HepG2 (cell line): Measurements from ENCODE around the gene DDX28. TPM values are rescaled to one million over a fixed set of nuclear protein-coding genes. Genes with fewer than 3 reads are reported as not detected.

ENCODE experiments used
- BCL6 ChIP-seq: IDR thresholded peaks from 2 replicates; pipeline ENCODE4 v1.6.1; 2016; ENCODE audit warnings: missing genetic modification reagents, missing compliant biosample characterization
- CCDC6 ChIP-seq: sonication (generic); formaldehyde crosslinking; IDR thresholded peaks from 2 replicates; pipeline ENCODE4 v1.8.1; 2022; ENCODE audit warnings: mild to moderate bottlenecking, missing genetic modification reagents, moderate library complexity
- KDM3A ChIP-seq: IDR thresholded peaks from 2 replicates; pipeline ENCODE4 v1.6.1; 2018; ENCODE audit warnings: low read depth, missing compliant biosample characterization
- KLF9 ChIP-seq: IDR thresholded peaks from 2 replicates; pipeline ENCODE4 v1.6.1; 2016; ENCODE audit warnings: low read depth
- MEIS1 ChIP-seq: sonication (generic); formaldehyde crosslinking; IDR thresholded peaks from 2 replicates; pipeline ENCODE4 v1.9.0; 2021; ENCODE audit warnings: mild to moderate bottlenecking, missing genetic modification reagents, moderate library complexity, borderline replicate concordance
- MXD4 ChIP-seq: IDR thresholded peaks from 2 replicates; pipeline ENCODE4 v1.6.1; 2016; ENCODE audit warnings: mild to moderate bottlenecking, missing biosample characterization, missing genetic modification reagents
- RNF2 ChIP-seq: fragments of 450-650 bp; conservative IDR thresholded peaks from 2 replicates; pipeline ENCODE4 v1.6.1; 2016; ENCODE audit warnings: low read depth
- SMAD3 ChIP-seq: sonication (generic); formaldehyde crosslinking; IDR thresholded peaks from 2 replicates; pipeline ENCODE4 v1.4.0; 2020; ENCODE audit warnings: missing genetic modification reagents
- TEAD3 ChIP-seq: optimal IDR thresholded peaks from 2 replicates; pipeline ENCODE3; 2016; ENCODE audit warnings: borderline replicate concordance
- ZFX ChIP-seq: sonication (generic); formaldehyde crosslinking; IDR thresholded peaks from 2 replicates; pipeline ENCODE4 v1.4.0; 2020; ENCODE audit warnings: mild to moderate bottlenecking, low read depth, missing genetic modification reagents, moderate library complexity
- ZMYM2 ChIP-seq: sonication (generic); formaldehyde crosslinking; IDR thresholded peaks from 2 replicates; pipeline ENCODE4 v1.8.0; 2022; ENCODE audit warnings: mild to moderate bottlenecking, missing genetic modification reagents
- ZNF224 ChIP-seq: sonication (generic); formaldehyde crosslinking; IDR thresholded peaks from 2 replicates; pipeline ENCODE4 v1.5.0; 2020; ENCODE audit warnings: mild to moderate bottlenecking, missing genetic modification reagents
- ZNF317 ChIP-seq: sonication (generic); formaldehyde crosslinking; IDR thresholded peaks from 2 replicates; pipeline ENCODE4 v1.5.0; 2020; ENCODE audit warnings: mild to moderate bottlenecking, missing genetic modification reagents
- polyA plus RNA-seq, 8 experiments: library from polyadenylated mRNA; depleted of rRNA in 3 of 8; stranded (reverse) in 7 of 8; unstranded in 1 of 8; fragments of >200 nt; fragmentation: Illumina TruSeq in 4 of 8; extraction: Trizol in 4 of 8; gene quantifications; 2 replicates each; pipeline versions ENCODE4 v1.2.1 to v1.2.3, GENCODE V29; 2011 to 2016; ENCODE audit warnings: low read depth in 4 of 8, missing spikeins in 1 of 8, mixed read lengths in 1 of 8; ENCODE audit not compliant: insufficient read depth in 1 of 8
- total RNA-seq, 5 experiments: library from RNA; depleted of rRNA; stranded (reverse); fragments of >200 nt; fragmentation: Illumina TruSeq; extraction: Trizol; gene quantifications; 2 replicates each; pipeline ENCODE4 v1.2.3, GENCODE V29; 2016; ENCODE audit warnings: low read depth in 1 of 5
- TF ChIP-seq, protein P1 (sequence below): sonication (generic); formaldehyde crosslinking; IDR thresholded peaks from 2 replicates; pipeline ENCODE4 v1.5.0; 2020; ENCODE audit warnings: missing genetic modification reagents
- TF ChIP-seq, protein P2 (sequence below): sonication (generic); formaldehyde crosslinking; IDR thresholded peaks from 2 replicates; pipeline ENCODE4 v1.5.0; 2020; ENCODE audit warnings: missing genetic modification reagents, mild to moderate bottlenecking, borderline replicate concordance
- TF ChIP-seq, protein P3 (sequence below): IDR thresholded peaks from 2 replicates; pipeline ENCODE4 v1.6.1; 2016; ENCODE audit warnings: missing genetic modification reagents, missing compliant biosample characterization
- TF ChIP-seq, protein P4 (sequence below): IDR thresholded peaks from 2 replicates; pipeline ENCODE4 v1.6.1; 2018; ENCODE audit warnings: missing genetic modification reagents, mild to moderate bottlenecking, missing compliant biosample characterization
- TF ChIP-seq, protein P5 (sequence below): sonication (generic); formaldehyde crosslinking; IDR thresholded peaks from 2 replicates; pipeline ENCODE4 v1.4.0; 2020; ENCODE audit warnings: missing genetic modification reagents, mild to moderate bottlenecking, borderline replicate concordance
- TF ChIP-seq, protein P6 (sequence below): sonication (generic); formaldehyde crosslinking; conservative IDR thresholded peaks from 2 replicates; pipeline ENCODE4 v1.4.0; 2020; ENCODE audit warnings: missing genetic modification reagents
- TF ChIP-seq, protein P7 (sequence below): sonication (generic); formaldehyde crosslinking; IDR thresholded peaks from 2 replicates; pipeline ENCODE4 v1.4.0; 2020; ENCODE audit warnings: missing genetic modification reagents

Gene DDX28
- total and polyA plus RNA-seq, 2 of the 13 experiments (the other 11 are each of a cell fraction or from before 2014, with no cell fraction given): 14.1 to 16.4 TPM

DNA sequence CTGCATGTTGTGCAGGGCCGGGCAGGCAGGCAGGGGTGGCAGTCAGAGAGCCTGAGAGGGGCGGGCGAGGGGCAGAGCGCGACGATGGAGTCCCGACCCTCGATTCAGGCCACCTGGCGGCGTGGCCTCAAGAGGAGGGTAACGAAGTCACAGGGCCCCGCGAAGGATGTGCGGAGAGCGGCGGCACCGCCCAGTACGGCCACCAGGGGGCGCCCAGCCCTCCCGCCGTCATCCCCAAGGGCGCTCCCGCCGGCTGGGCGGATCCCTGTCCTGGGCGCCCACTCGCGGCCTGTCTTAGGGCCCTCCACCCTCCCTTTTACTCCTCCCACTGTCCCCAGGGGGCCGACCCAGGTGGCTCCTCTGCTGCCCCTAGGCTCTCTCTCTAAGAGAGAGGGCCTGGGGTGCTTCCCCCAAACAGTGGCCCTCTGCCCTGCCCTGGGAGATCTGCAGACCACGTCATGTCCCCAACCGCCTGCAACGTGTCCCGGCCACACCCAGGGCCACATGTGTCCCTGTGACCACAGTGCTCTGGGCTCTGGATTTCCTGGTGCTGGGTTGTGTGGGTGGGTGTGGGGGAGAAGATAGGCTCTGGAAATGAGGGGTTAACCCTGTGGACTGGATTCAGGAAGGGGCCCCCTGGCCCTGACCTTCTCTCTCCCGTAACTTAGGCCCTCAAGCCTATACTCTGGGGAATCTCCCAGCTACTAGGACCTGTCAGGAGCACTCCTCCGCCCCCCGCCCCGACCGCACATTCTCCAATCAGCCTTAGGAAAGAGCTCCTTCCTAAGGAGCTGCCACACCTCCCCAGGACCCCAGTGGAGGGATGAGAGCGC lies 29.6 kb downstream of the DDX28 start (continued):
- TF ChIP-seq, protein P1, sequence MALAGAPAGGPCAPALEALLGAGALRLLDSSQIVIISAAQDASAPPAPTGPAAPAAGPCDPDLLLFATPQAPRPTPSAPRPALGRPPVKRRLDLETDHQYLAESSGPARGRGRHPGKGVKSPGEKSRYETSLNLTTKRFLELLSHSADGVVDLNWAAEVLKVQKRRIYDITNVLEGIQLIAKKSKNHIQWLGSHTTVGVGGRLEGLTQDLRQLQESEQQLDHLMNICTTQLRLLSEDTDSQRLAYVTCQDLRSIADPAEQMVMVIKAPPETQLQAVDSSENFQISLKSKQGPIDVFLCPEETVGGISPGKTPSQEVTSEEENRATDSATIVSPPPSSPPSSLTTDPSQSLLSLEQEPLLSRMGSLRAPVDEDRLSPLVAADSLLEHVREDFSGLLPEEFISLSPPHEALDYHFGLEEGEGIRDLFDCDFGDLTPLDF (CRISPR knock-in tag): peak; percentile 87
- TF ChIP-seq CCDC6 (CRISPR knock-in tag) (no peak), ZNF317 (CRISPR knock-in tag) (0 out of 2 replicates have a peak, but pooled peaks have one; percentile 39), RNF2 (peak; percentile 51), ZNF224 (peak; percentile 64; the same call in 1 of the 2 replicates), BCL6 (CRISPR knock-in tag) (peak; percentile 36; the same call in 1 of the 2 replicates), TEAD3 (peak; percentile 59), SMAD3 (CRISPR knock-in tag) (peak; percentile 47; the same call in 1 of the 2 replicates), MEIS1 (CRISPR knock-in tag) (peak; percentile 69; the same call in 1 of the 2 replicates), KDM3A (peak; percentile 96; the same call in 1 of the 2 replicates), ZFX (CRISPR knock-in tag) (peak; percentile 92), ZMYM2 (CRISPR knock-in tag) (no peak), KLF9 (CRISPR knock-in tag) (0 out of 2 replicates have a peak, but pooled peaks have one; percentile 26), MXD4 (CRISPR knock-in tag) (0 out of 2 replicates have a peak, but pooled peaks have one; percentile 73)
- TF ChIP-seq, protein P2, sequence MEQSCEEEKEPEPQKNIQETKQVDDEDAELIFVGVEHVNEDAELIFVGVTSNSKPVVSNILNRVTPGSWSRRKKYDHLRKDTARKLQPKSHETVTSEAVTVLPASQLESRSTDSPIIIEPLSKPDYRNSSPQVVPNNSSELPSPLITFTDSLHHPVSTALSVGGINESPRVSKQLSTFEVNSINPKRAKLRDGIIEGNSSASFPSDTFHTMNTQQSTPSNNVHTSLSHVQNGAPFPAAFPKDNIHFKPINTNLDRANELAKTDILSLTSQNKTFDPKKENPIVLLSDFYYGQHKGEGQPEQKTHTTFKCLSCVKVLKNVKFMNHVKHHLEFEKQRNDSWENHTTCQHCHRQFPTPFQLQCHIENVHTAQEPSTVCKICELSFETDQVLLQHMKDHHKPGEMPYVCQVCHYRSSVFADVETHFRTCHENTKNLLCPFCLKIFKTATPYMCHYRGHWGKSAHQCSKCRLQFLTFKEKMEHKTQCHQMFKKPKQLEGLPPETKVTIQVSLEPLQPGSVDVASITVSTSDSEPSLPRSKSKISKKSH (CRISPR knock-in tag): no peak
- TF ChIP-seq, protein P3, sequence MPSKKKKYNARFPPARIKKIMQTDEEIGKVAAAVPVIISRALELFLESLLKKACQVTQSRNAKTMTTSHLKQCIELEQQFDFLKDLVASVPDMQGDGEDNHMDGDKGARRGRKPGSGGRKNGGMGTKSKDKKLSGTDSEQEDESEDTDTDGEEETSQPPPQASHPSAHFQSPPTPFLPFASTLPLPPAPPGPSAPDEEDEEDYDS: no peak
- TF ChIP-seq, protein P4, sequence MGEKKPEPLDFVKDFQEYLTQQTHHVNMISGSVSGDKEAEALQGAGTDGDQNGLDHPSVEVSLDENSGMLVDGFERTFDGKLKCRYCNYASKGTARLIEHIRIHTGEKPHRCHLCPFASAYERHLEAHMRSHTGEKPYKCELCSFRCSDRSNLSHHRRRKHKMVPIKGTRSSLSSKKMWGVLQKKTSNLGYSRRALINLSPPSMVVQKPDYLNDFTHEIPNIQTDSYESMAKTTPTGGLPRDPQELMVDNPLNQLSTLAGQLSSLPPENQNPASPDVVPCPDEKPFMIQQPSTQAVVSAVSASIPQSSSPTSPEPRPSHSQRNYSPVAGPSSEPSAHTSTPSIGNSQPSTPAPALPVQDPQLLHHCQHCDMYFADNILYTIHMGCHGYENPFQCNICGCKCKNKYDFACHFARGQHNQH: peak; percentile 92
- TF ChIP-seq, protein P5, sequence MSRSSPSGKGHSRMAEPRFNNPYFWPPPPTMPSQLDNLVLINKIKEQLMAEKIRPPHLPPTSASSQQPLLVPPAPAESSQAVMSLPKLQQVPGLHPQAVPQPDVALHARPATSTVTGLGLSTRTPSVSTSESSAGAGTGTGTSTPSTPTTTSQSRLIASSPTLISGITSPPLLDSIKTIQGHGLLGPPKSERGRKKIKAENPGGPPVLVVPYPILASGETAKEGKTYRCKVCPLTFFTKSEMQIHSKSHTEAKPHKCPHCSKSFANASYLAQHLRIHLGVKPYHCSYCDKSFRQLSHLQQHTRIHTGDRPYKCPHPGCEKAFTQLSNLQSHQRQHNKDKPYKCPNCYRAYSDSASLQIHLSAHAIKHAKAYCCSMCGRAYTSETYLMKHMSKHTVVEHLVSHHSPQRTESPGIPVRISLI (CRISPR knock-in tag): peak; percentile 44; the same call in 1 of the 2 replicates
- TF ChIP-seq, protein P6, sequence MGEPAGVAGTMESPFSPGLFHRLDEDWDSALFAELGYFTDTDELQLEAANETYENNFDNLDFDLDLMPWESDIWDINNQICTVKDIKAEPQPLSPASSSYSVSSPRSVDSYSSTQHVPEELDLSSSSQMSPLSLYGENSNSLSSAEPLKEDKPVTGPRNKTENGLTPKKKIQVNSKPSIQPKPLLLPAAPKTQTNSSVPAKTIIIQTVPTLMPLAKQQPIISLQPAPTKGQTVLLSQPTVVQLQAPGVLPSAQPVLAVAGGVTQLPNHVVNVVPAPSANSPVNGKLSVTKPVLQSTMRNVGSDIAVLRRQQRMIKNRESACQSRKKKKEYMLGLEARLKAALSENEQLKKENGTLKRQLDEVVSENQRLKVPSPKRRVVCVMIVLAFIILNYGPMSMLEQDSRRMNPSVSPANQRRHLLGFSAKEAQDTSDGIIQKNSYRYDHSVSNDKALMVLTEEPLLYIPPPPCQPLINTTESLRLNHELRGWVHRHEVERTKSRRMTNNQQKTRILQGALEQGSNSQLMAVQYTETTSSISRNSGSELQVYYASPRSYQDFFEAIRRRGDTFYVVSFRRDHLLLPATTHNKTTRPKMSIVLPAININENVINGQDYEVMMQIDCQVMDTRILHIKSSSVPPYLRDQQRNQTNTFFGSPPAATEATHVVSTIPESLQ (CRISPR knock-in tag): peak; percentile 69; the same call in 1 of the 2 replicates
- TF ChIP-seq, protein P7, sequence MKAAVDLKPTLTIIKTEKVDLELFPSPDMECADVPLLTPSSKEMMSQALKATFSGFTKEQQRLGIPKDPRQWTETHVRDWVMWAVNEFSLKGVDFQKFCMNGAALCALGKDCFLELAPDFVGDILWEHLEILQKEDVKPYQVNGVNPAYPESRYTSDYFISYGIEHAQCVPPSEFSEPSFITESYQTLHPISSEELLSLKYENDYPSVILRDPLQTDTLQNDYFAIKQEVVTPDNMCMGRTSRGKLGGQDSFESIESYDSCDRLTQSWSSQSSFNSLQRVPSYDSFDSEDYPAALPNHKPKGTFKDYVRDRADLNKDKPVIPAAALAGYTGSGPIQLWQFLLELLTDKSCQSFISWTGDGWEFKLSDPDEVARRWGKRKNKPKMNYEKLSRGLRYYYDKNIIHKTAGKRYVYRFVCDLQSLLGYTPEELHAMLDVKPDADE (CRISPR knock-in tag): no peak
